Caco-2 (cell line): ENCODE data around the gene PTH2. TPM values are rescaled to one million over a fixed set of nuclear protein-coding genes. Genes with fewer than 3 reads are reported as not detected.

Experiments
- BruUV-seq: library from RNA; stranded (reverse); fragments of 400-500 nt; replicated peaks from 2 replicates; lab custom pipeline; 2021; lab: Mats Ljungman, UMichigan
- CTCF ChIA-PET: fragments of 300-600 bp; sonication (Branson Sonifier 250); formaldehyde crosslinking; loops from one replicate; lab custom pipeline; 2022; ENCODE audit warnings: antibody characterized with exemption; lab: Charles Lee
- POLR2A ChIA-PET: fragments of 300-600 bp; sonication (Branson Sonifier 250); formaldehyde crosslinking; loops from one replicate; lab custom pipeline; 2022; ENCODE audit warnings: antibody characterized with exemption; lab: Charles Lee
- DNase-seq, 2 experiments: peaks; one replicate each; pipeline versions ENCODE4 v3.0.0 to v3.0.0-alpha.2; 2020 to 2022
- H3K27me3 ChIP-seq: replicated peaks from 2 replicates; pipeline ENCODE4 v1.6.0; 2011; ENCODE audit warnings: low read length; ENCODE audit not compliant: control insufficient read depth, insufficient read depth
- H3K36me3 ChIP-seq: 2 replicates; pipeline ENCODE4 v1.5.1; 2011; ENCODE audit warnings: low read length; ENCODE audit not compliant: control insufficient read depth, insufficient read depth
- H3K4me1 ChIP-seq: fragments of 250-450 bp; sonication (Bioruptor Pico); 2 replicates; pipeline ENCODE4 v1.5.1; 2020; ENCODE audit warnings: mild to moderate bottlenecking
- H3K4me3 ChIP-seq: 2 replicates; pipeline ENCODE4 v1.5.1; 2011; ENCODE audit warnings: low read depth, mild to moderate bottlenecking, control low read depth, low read length
- H3K9me3 ChIP-seq: fragments of 250-450 bp; sonication (Bioruptor Pico); 2 replicates; pipeline ENCODE4 v1.5.1; 2020; ENCODE audit warnings: mild to moderate bottlenecking, moderate library complexity
- H3K27ac Mint-ChIP-seq: one replicate; pipeline ENCODE4 v1.8.0; 2022; ENCODE audit warnings: mixed read lengths; ENCODE audit not compliant: unreplicated experiment
- H3K27me3 Mint-ChIP-seq: one replicate; pipeline ENCODE4 v1.8.0; 2022; ENCODE audit warnings: mixed read lengths; ENCODE audit not compliant: insufficient read depth, unreplicated experiment
- H3K36me3 Mint-ChIP-seq: one replicate; pipeline ENCODE4 v1.8.0; 2022; ENCODE audit warnings: mild to moderate bottlenecking, mixed read lengths; ENCODE audit not compliant: insufficient read depth, unreplicated experiment
- H3K4me1 Mint-ChIP-seq: one replicate; pipeline ENCODE4 v1.8.0; 2022; ENCODE audit warnings: low read depth, mixed read lengths; ENCODE audit not compliant: unreplicated experiment
- H3K4me3 Mint-ChIP-seq: one replicate; pipeline ENCODE4 v1.8.0; 2022; ENCODE audit warnings: mild to moderate bottlenecking, moderate library complexity, mixed read lengths; ENCODE audit not compliant: unreplicated experiment
- H3K9me3 Mint-ChIP-seq: one replicate; pipeline ENCODE4 v1.8.0; 2022; ENCODE audit warnings: mixed read lengths; ENCODE audit not compliant: unreplicated experiment
- intact Hi-C: fragments of 100-400 bp; cut with micrococcal nuclease; formaldehyde crosslinking; loops from one replicate; pipeline ENCODE4 v1.10.0; 2022; ENCODE audit not compliant: unreplicated experiment
- total RNA-seq: library from RNA; stranded (reverse); gene quantifications from 2 replicates; pipeline ENCODE4 v1.2.3, GENCODE V29; 2022
- TF ChIP-seq, protein P1 (sequence below), 2 experiments: fragments of 200-600 bp in 1 of 2; IDR thresholded peaks; 1 replicate in 1 of 2; 2 replicates in 1 of 2; pipeline versions ENCODE4 v1.5.1 to v1.8.0; 2011 to 2022; ENCODE audit warnings: antibody characterized with exemption in 1 of 2, control low read depth in 1 of 2, inconsistent platforms in 1 of 2, low read depth in 1 of 2, low read length in 1 of 2, mild to moderate bottlenecking in 1 of 2, moderate library complexity in 1 of 2; ENCODE audit not compliant: insufficient read depth in 1 of 2, severe bottlenecking in 1 of 2, unreplicated experiment in 1 of 2

The PTH2 gene
- total RNA-seq, 1 experiment from 2014 or later = not detected

DNA sequence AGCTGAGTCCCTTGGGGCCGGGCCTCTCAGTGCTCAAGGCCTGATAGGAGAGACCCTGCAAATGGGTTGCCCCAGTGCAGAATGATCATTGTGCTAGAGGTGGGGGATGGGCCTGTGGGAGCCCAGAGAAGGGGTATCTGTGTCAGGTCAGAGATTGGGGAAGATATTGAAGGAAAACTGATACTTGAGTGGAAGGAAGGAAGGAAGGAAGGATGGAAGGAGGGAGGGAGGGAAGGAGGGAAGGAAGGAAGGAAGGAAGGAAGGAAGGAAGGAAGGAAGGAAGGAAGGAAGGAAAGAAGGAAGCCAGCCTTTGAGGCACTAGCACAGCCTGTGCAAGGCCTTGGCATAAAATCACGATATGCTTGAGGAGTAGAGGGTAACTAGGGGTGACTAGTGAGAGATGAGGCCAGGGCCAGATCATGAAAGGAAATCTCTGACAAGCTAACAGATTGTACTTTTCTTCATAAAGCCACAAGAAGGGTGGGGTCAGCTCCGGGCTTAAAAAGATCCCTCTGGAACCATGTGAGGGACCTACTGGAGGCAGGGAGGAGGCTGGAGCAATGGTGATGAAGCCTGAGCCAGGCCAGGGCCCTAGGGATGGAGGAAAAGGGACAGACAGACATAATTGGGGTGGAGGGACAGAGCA is 11.4 kb downstream of the PTH2 start:
- no peak for DNase-seq
- ChIA-PET POLR2A (no interaction called here), CTCF (no interaction called here)
- H3K27me3 Mint-ChIP-seq = peaks cover 6% of the 10 kb centered on the region
- H3K4me1 Mint-ChIP-seq = no peaks in the 10 kb centered on the region
- no peak overlapping the region for H3K27ac Mint-ChIP-seq
- Histone ChIP-seq H3K27me3 (no peaks in the 10 kb centered on the region), H3K4me1 (no peaks in the 10 kb centered on the region), H3K9me3 (no peaks in the 10 kb centered on the region), H3K36me3 (no peaks in the 10 kb centered on the region), H3K4me3 (no peak overlapping the region)
- peaks cover 6% of the 10 kb centered on the region for H3K36me3 Mint-ChIP-seq
- H3K9me3 Mint-ChIP-seq = no peaks in the 10 kb centered on the region
- no peak overlapping the region for H3K4me3 Mint-ChIP-seq
- TF ChIP-seq, protein P1, sequence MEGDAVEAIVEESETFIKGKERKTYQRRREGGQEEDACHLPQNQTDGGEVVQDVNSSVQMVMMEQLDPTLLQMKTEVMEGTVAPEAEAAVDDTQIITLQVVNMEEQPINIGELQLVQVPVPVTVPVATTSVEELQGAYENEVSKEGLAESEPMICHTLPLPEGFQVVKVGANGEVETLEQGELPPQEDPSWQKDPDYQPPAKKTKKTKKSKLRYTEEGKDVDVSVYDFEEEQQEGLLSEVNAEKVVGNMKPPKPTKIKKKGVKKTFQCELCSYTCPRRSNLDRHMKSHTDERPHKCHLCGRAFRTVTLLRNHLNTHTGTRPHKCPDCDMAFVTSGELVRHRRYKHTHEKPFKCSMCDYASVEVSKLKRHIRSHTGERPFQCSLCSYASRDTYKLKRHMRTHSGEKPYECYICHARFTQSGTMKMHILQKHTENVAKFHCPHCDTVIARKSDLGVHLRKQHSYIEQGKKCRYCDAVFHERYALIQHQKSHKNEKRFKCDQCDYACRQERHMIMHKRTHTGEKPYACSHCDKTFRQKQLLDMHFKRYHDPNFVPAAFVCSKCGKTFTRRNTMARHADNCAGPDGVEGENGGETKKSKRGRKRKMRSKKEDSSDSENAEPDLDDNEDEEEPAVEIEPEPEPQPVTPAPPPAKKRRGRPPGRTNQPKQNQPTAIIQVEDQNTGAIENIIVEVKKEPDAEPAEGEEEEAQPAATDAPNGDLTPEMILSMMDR (IDR thresholded peaks at IDR 0.05; ENCODE audit: insufficient read depth in 1 of 2, low read depth in 1 of 2, low read length in 1 of 2, severe bottlenecking in 1 of 2, unreplicated experiment in 1 of 2) = no peak
- intact Hi-C loops = no loop called here
- no TSS peak for BruUV-seq

DNA sequence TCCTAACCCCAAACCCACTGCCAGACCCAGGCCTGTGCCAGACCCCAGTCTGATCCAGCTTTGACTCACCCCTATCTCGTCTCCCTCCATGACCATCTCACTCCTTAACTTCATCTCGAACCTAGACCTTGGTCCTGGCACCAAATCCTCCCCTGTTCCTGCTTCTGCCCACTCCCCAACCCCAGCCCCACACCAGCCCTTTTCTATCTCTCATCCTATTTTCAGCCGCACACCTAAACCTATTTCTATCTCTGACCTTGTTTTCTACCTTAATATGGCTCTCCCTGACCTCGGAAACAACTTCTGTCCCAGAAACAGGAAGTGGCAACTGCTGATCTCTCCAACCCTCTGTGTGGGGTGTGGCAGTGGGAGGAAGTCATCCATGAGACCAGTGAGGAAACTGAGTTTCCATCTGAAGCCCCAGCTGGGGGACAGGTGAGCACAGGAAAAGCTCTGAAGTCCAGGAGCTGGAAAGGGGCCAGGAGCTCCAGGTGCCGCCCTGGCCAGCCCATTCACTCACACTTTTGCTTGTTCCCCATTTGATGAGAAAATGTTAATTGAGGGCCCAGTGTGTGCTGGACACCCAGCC is 13.7 kb downstream of the PTH2 start:
- CTCF ChIA-PET = interaction anchor here (0.7 kb wide), 1 partner anchor 37 kb away, joined by 4 read pairs; no protein-coding TSS in a partner anchor
- no peaks in the 10 kb centered on the region for H3K9me3 Mint-ChIP-seq
- no peaks in the 10 kb centered on the region for H3K4me1 ChIP-seq
- H3K27ac Mint-ChIP-seq = no peak overlapping the region
- BruUV-seq = no TSS peak
- H3K36me3 Mint-ChIP-seq = peaks cover 6% of the 10 kb centered on the region
- H3K4me3 ChIP-seq = no peak overlapping the region
- intact Hi-C loops = no loop called here
- POLR2A ChIA-PET = no interaction called here
- no peaks in the 10 kb centered on the region for H3K9me3 ChIP-seq
- TF ChIP-seq, protein P1 (IDR thresholded peaks at IDR 0.05; ENCODE audit: insufficient read depth in 1 of 2, low read depth in 1 of 2, low read length in 1 of 2, severe bottlenecking in 1 of 2, unreplicated experiment in 1 of 2) = no peak
- peaks cover 6% of the 10 kb centered on the region for H3K27me3 Mint-ChIP-seq
- H3K36me3 ChIP-seq = no peaks in the 10 kb centered on the region
- no peaks in the 10 kb centered on the region for H3K27me3 ChIP-seq
- no peak overlapping the region for H3K4me3 Mint-ChIP-seq
- DNase-seq = no peak
- H3K4me1 Mint-ChIP-seq = no peaks in the 10 kb centered on the region

DNA sequence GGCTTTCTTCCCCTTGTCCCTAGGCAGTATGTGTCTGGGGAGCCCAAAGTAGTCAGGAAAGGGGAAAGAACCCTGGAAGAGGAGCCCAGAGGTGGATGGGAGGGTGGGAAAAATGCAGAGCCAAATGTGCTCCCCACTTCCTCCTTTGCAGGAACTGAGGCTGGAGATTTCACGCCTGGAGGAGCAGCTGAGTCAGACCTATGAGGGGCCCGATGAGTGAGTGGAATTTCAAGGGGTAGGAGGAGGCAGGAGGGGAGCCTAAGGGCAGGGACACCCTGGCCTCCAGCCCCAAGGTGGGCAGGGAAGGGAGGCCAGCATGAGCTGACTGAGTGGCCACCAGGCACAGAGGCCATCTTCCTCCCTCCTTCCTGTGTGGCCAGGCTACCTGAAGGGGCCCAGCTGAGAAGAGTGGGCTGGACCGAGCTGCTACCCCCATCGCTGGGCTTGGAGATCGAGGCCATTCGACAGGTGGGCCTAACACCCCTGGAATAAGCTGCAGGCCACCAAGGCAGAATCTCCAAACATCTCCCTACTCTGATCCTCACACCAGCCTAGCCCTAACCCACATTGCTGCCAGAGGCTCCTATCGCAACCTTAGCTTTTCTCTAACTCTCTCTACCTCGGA is 14.3 kb downstream of the PTH2 start:
- intact Hi-C loops = no loop called here
- H3K27me3 ChIP-seq = no peaks in the 10 kb centered on the region
- no peak for DNase-seq
- TF ChIP-seq, protein P1 (IDR thresholded peaks at IDR 0.05; ENCODE audit: insufficient read depth in 1 of 2, low read depth in 1 of 2, low read length in 1 of 2, severe bottlenecking in 1 of 2, unreplicated experiment in 1 of 2) = no peak
- Mint-ChIP-seq H3K36me3 (peaks cover 6% of the 10 kb centered on the region), H3K27ac (no peak overlapping the region), H3K4me3 (no peak overlapping the region), H3K9me3 (no peaks in the 10 kb centered on the region), H3K4me1 (no peaks in the 10 kb centered on the region), H3K27me3 (peaks cover 6% of the 10 kb centered on the region)
- H3K9me3 ChIP-seq = no peaks in the 10 kb centered on the region
- H3K4me3 ChIP-seq = no peak overlapping the region
- H3K36me3 ChIP-seq = no peaks in the 10 kb centered on the region
- BruUV-seq = no TSS peak
- POLR2A ChIA-PET = no interaction called here
- H3K4me1 ChIP-seq = no peaks in the 10 kb centered on the region
- CTCF ChIA-PET = interaction anchor here (0.6 kb wide), 1 partner anchor 123 kb away, joined by 6 read pairs; no protein-coding TSS in a partner anchor
